LNCaP clone FGC (cell line): ENCODE results near the gene HIVEP1.
"Not testable (repeated sequence)": the region's sequence is repeated elsewhere in the genome, so short reads cannot be mapped to it uniquely, and the experiment has no call there.

ENCODE experiments used
- DNase-seq: peaks from one replicate; pipeline ENCODE4 v3.0.0-alpha.2; 2011; ENCODE audit warnings: low read depth
- H3K4me3 ChIP-seq: 2 replicates; pipeline ENCODE4 v1.5.1; 2011; ENCODE audit warnings: mild to moderate bottlenecking, low read depth, low read length, control low read depth
- TF ChIP-seq, protein P1 (sequence below): IDR thresholded peaks from 2 replicates; pipeline ENCODE4 v1.5.1; 2012; ENCODE audit warnings: mild to moderate bottlenecking; ENCODE audit not compliant: control insufficient read depth, insufficient read depth; ENCODE audit errors: extremely low read depth

The HIVEP1 gene

GRCh38 chr6:12101653-12102312 lies 89.7 kb downstream of the HIVEP1 start:
- no peak overlapping the region for H3K4me3 ChIP-seq

GRCh38 chr6:12102350-12102749 lies 90.2 kb downstream of the HIVEP1 start:
- no peak overlapping the region for H3K4me3 ChIP-seq
- no peak for DNase-seq
- TF ChIP-seq, protein P1, sequence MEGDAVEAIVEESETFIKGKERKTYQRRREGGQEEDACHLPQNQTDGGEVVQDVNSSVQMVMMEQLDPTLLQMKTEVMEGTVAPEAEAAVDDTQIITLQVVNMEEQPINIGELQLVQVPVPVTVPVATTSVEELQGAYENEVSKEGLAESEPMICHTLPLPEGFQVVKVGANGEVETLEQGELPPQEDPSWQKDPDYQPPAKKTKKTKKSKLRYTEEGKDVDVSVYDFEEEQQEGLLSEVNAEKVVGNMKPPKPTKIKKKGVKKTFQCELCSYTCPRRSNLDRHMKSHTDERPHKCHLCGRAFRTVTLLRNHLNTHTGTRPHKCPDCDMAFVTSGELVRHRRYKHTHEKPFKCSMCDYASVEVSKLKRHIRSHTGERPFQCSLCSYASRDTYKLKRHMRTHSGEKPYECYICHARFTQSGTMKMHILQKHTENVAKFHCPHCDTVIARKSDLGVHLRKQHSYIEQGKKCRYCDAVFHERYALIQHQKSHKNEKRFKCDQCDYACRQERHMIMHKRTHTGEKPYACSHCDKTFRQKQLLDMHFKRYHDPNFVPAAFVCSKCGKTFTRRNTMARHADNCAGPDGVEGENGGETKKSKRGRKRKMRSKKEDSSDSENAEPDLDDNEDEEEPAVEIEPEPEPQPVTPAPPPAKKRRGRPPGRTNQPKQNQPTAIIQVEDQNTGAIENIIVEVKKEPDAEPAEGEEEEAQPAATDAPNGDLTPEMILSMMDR = no peak

More at GRCh38 chr6:12101653-12102312, 89.7 kb downstream of the HIVEP1 start:
- TF ChIP-seq, protein P1 = no peak
- DNase-seq = no peak

- H3K4me3 ChIP-seq = no peak overlapping the region
- TF ChIP-seq, protein P1 = no peak
- DNase-seq = peak; percentile 8
Measured at GRCh38 chr6:12103158-12103557, 91.0 kb downstream of the HIVEP1 start.

GRCh38 chr6:12105271-12105670 lies 93.2 kb downstream of the HIVEP1 start:
- H3K4me3 ChIP-seq = no peak overlapping the region
- TF ChIP-seq, protein P1 = no peak
- no peak for DNase-seq

- H3K4me3 ChIP-seq, DNase-seq: not testable (repeated sequence)
Measured at GRCh38 chr6:12108376-12108775, 96.3 kb downstream of the HIVEP1 start.

DNA sequence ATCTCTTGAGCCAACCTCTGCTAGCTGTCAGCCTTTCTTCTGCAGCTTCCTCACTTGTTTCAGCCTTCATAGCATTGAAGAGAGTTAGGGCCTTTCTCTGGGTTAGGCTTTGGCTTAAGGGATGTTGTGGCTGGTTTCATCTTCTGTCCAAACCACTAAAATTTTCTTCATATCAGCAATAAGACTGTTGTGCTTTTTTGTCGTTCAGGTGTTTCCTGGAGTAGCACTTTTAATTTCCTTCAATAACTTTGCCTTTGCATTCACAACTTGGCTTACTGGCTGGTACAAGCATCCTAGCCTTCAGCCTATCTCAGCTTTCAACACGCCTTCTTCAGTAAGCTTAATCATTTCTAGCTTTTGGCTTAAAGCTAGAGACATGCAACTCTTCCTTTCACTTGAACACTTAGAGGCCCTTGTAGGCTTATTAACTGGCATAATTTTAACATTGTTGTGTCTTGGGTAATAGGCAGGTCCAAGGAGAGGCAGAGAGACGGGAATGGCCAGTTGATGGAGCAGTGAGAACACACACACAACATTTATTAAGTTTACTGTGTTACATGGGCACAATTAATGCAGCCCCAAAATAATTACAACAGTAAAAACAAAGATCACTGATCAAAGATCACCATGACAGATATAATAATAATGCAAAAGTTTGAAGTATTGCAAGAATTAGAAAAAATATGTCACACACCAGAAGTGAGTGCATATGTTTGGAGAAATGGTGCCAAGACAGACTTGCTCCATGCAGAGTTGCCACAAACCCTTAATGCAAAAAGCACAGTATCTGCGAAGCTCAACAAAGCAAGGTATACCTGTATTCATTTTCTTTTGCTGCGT lies 98.6 kb downstream of the HIVEP1 start:
- no peak for DNase-seq
- no peak overlapping the region for H3K4me3 ChIP-seq
- TF ChIP-seq, protein P1 = no peak

GRCh38 chr6:12111363-12111670 lies 99.2 kb downstream of the HIVEP1 start:
- DNase-seq = no peak
- no peak overlapping the region for H3K4me3 ChIP-seq
- TF ChIP-seq, protein P1 = no peak
